Subcutaneous adipose tissue (tissue), 4 donors: ENCODE measurements around the gene RABGAP1. TPM values are rescaled to one million over a fixed set of nuclear protein-coding genes. Genes with fewer than 3 reads are reported as not detected.

Experiments used
- total RNA-seq, 4 donors: library from RNA; depleted of rRNA; stranded (reverse); fragments of >200 nt; gene quantifications; one replicate each; pipeline ENCODE4 v1.1.0, GENCODE V29; 2016
- TF ChIP-seq, protein P1 (sequence below): fragments of 450-650 bp; IDR thresholded peaks from one replicate; pipeline ENCODE4 v1.5.1; 2016; ENCODE audit warnings: low read depth, mild to moderate bottlenecking, control low read depth, antibody characterized with exemption, moderate library complexity

Gene RABGAP1
- total RNA-seq, 4 donors from 2014 or later = 47.4 to 65.4 (median 52.8) TPM

DNA sequence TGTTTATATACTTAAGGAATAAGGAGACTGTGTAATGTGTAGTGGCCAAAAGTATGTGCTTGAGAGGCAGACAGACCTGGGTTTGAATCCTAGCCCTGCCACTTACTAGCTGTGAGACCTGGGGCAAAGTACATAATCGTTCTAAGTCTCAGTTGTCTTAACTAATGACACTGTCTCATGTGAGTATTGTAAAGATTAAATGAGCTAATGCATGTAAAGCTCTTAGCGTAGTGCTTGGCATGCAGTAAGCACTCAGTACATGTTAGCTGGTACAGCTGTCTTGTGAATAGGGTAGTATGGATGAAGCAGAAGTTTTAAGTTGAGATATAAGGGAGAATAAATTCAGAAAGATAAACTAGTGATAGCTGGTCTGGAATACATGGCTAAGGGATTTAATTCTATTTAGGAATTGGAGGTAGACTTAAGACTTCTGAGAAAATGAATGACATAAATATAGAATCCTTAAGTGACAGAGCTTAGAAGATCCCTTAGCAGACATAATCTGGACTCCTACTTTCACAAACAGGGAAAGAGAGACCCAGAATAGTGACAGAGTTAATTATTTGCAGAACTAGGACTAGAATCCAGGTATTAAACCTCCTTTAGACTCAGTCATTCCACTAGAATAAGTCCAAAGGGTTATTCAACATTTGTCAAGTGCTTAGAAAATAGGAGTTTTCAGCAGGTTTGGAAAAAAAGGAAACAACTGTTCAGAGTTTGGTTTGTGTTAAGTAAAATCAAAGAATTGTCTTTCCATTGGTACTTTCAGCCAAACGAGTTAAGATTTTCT, 105.8 kb downstream of the RABGAP1 start:
- TF ChIP-seq, protein P1, sequence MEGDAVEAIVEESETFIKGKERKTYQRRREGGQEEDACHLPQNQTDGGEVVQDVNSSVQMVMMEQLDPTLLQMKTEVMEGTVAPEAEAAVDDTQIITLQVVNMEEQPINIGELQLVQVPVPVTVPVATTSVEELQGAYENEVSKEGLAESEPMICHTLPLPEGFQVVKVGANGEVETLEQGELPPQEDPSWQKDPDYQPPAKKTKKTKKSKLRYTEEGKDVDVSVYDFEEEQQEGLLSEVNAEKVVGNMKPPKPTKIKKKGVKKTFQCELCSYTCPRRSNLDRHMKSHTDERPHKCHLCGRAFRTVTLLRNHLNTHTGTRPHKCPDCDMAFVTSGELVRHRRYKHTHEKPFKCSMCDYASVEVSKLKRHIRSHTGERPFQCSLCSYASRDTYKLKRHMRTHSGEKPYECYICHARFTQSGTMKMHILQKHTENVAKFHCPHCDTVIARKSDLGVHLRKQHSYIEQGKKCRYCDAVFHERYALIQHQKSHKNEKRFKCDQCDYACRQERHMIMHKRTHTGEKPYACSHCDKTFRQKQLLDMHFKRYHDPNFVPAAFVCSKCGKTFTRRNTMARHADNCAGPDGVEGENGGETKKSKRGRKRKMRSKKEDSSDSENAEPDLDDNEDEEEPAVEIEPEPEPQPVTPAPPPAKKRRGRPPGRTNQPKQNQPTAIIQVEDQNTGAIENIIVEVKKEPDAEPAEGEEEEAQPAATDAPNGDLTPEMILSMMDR = no peak

DNA sequence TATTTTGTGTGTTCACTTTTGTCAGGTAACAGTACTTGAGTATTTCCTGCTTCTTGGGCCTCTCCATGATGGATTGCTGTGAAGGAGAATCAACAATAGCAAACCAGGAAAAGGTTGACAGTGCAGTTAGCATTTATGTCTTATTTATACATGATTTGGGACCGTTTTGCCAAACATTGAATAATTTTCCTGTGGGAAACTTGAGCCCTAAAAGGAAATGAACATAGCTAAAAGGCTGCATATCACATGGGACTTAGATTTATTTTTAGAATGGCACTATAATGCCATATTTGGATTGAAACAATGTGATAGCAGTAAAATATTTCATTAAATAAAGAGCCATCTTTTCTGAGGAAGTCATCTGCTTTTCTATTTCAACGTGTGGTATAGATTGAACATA, 107.9 kb downstream of the RABGAP1 start:
- TF ChIP-seq, protein P1 = no peak

DNA sequence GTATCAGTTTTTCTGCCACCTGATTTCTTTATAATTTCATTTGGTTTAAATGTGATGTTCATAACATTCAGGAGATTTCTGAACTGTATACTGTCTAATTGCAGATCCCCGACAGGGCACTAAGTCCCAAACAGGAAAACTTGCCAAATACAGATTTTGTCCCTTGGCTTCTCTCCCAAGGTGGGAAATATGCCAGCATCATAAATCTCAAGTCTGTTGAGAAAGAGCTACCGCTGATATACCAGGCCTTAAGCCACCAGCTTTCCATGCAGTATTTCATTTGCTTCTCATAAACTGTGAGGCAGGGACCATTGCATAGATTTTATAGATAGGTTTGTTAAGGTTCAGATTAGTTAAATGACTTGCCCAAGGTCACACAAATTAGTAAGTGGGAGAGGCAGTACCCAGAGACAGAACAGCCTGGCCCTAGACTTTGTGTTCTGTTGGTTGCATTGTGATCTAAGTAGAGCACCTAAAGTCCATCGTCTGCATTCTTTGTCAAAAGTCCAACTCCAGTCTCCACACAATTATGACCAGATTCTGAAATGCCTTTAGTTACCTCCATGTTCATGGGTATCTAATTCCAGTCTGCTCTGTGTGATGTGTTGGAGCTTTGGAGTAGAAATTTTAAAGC, 108.9 kb downstream of the RABGAP1 start:
- TF ChIP-seq, protein P1 = no peak

DNA sequence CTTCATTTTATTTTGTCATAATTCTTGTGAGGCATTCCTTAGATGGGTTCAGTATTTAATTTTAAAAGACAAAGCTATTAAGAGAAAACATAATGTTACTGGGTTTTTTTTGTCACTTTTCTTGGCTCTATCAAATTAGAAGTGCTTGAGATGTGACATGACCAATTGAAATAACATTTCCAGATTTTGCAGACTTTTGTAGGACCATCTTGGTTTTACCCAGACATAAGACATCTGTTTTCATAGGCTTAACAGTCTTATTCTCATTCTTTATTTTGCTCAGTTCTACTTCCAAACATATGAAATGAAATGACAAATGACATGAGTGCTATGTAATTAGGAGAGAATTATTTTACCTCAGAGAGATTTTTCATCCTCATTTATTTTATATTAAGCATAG, 112.2 kb downstream of the RABGAP1 start:
- TF ChIP-seq, protein P1 = no peak

DNA sequence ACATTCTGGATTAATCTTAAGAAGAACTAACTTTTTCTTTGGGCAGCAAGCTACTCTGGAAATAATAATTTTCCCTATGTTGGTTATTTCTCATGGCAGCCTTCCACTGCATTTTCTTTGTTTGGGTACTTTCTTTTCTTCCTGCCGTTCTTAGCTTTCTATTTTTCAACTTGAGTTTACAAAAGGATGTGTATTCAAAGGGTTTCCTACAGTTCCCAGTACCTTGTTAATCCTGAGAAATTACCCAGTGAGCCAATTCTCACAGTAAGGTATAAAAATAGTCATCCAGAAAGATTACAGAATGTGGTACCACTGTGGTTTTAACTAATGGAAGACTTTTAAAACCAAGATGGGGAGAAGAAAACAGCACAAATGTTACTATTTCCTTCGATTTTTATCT, 112.9 kb downstream of the RABGAP1 start:
- TF ChIP-seq, protein P1 = no peak

DNA sequence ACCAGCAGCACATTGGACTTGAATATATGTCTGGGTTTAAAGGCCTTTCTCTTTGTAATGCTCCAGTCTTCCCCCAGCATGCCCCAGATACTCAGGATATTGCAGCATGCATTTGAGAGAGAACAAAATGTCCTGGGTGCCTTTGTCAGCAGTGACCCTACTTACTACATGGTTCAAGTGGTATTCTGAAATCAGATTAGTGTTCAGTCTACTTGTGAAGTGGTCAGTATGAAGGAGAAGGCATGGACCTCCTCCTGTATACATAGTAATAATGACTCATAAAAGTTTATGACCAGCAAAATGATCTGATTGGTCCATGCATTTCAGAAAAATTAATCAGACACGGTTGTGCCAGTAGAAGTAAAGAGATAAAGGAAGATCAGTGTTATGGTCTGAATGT, 118.0 kb downstream of the RABGAP1 start:
- TF ChIP-seq, protein P1 = no peak

DNA sequence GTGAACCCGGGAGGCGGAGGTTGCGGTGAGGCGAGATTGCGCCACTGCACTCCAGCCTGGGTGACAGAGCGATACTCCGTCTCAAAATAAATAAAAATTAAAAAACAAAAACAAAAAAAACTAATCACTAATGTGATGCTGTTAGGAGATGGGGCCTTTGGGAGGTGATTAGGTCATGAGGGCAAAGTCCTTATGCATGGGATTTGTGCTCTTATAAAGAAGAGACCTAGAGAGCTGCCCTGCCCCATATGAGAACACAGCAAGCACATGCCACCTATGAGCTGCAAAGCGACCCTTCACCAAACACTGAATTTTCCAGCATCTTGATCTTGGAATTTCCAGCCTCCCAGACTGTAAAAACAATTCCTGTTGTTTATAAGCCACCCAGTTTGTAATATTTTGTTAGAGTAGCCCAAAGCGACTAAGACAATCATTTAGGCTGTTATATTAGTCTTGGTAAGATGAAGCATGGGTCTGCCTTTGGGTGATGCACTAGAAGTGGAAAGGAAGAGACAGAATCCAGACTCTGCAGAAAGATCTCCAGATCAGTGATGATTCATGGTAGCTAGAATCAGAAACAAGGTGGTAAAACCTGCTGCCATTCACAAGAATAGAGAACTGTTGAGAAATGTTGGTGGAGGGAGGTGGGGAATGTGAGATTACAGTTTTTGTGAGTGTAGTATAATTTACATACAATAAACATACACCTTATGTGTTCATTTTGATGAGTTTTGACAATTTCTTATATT, 118.8 kb downstream of the RABGAP1 start:
- TF ChIP-seq, protein P1 = no peak
